ENCODE results near the gene FILIP1.
A peak's percentile ranks its signal among the peaks of the same experiment; 100 is the strongest.

Gene FILIP1

GRCh38 chr6:75374961-75375400 is 118.6 kb downstream of the FILIP1 start:
- DNase-seq: no peak

- DNase-seq: no peak
These were observed 120.7 kb downstream of the FILIP1 start for GRCh38 chr6:75372884-75373283.

- DNase-seq: no peak
These were observed 123.6 kb downstream of the FILIP1 start for GRCh38 chr6:75370011-75370410.

GRCh38 chr6:75368864-75369402 is 124.7 kb downstream of the FILIP1 start:
- DNase-seq: no peak

GRCh38 chr6:75368151-75368779 is 125.3 kb downstream of the FILIP1 start:
- DNase-seq: peak; percentile 48

- no peak for DNase-seq
These were observed 130.3 kb downstream of the FILIP1 start for GRCh38 chr6:75363304-75363703.

GRCh38 chr6:75353644-75354043 is 140.0 kb downstream of the FILIP1 start:
- no peak for DNase-seq

- DNase-seq: no peak
These were observed 142.0 kb downstream of the FILIP1 start for GRCh38 chr6:75351570-75351969.

- no peak for DNase-seq
These were observed 142.8 kb downstream of the FILIP1 start for GRCh38 chr6:75350808-75351207.

GRCh38 chr6:75350156-75350555 is 143.4 kb downstream of the FILIP1 start:
- DNase-seq: no peak

- DNase-seq: no peak
These were observed 144.2 kb downstream of the FILIP1 start for GRCh38 chr6:75349262-75349984.

- no peak for DNase-seq
These were observed 144.7 kb downstream of the FILIP1 start for GRCh38 chr6:75348882-75349261.

GRCh38 chr6:75347898-75348610 is 145.5 kb downstream of the FILIP1 start:
- no peak for DNase-seq

- DNase-seq: no peak
These were observed 148.2 kb downstream of the FILIP1 start for GRCh38 chr6:75345413-75345812.

- DNase-seq: no peak
These were observed 149.1 kb downstream of the FILIP1 start for GRCh38 chr6:75344455-75344854.

- DNase-seq: no peak
These were observed 149.6 kb downstream of the FILIP1 start for GRCh38 chr6:75344021-75344420.

- peak; percentile 19 for DNase-seq
These were observed 155.6 kb downstream of the FILIP1 start for GRCh38 chr6:75337835-75338580.

GRCh38 chr6:75334266-75335040 is 159.1 kb downstream of the FILIP1 start:
- DNase-seq: no peak

- no peak for DNase-seq
These were observed 159.9 kb downstream of the FILIP1 start for GRCh38 chr6:75333676-75334200.

- DNase-seq: no peak
These were observed 162.4 kb downstream of the FILIP1 start for GRCh38 chr6:75331151-75331550.

GRCh38 chr6:75329703-75330102 is 163.9 kb downstream of the FILIP1 start:
- no peak for DNase-seq

- no peak for DNase-seq
These were observed 165.8 kb downstream of the FILIP1 start for GRCh38 chr6:75327807-75328206.
